HCT116 (cell line): Measurements from ENCODE around the gene SYMPK. TPM values are rescaled to one million over a fixed set of nuclear protein-coding genes. Genes with fewer than 3 reads are reported as not detected.

Experiments
- ATAC-seq: fragments of 200-7000 bp; cut with Tn5 transposase; 2 replicates; pipeline ENCODE4 v1.9.1; 2020; ENCODE audit warnings: mild to moderate bottlenecking, moderate library complexity
- BruUV-seq: library from RNA; stranded (reverse); fragments of 400-500 nt; replicated peaks from 2 replicates; lab custom pipeline; 2021; lab: Mats Ljungman, UMichigan
- CTCF ChIA-PET: fragments of 300-600 bp; sonication (Branson Sonifier 250); formaldehyde crosslinking; loops from one replicate; lab custom pipeline; 2021; ENCODE audit warnings: antibody characterized with exemption; lab: Charles Lee
- POLR2A ChIA-PET: fragments of 300-600, 350-600 bp; sonication (Branson Sonifier 250); formaldehyde crosslinking; loops from one replicate; lab custom pipeline; 2021; ENCODE audit warnings: antibody characterized with exemption; lab: Charles Lee
- RAD21 ChIA-PET, 2 experiments: fragments of 300-600 bp; sonication (Branson Sonifier 250); formaldehyde crosslinking; loops; one replicate each; lab custom pipeline; 2023; ENCODE audit warnings: low total read pairs in 2 of 2; ENCODE audit not compliant: uncharacterized antibody in 2 of 2, unreplicated experiment in 2 of 2, low non-redundant PET in 1 of 2; lab: Charles Lee
- DNase-seq: peaks from one replicate; pipeline ENCODE4 v3.0.0-alpha.2; 2010; ENCODE audit warnings: low read depth, low spot score
- H2AFZ ChIP-seq: fragments of 200-600 bp; shearing (Covaris generic), sonication (generic); 2 replicates; pipeline ENCODE4 v1.6.1; 2017; ENCODE audit warnings: low read depth, mixed run types, mixed read lengths, antibody characterized with exemption, low read length; ENCODE audit not compliant: poor library complexity, severe bottlenecking
- H3K27ac ChIP-seq: 2 replicates; pipeline ENCODE4 v1.5.1; 2012; ENCODE audit warnings: low read depth, low read length
- H3K27me3 ChIP-seq: fragments of 200-600 bp; sonication (generic); 2 replicates; pipeline ENCODE4 v1.6.1; 2016; ENCODE audit warnings: mixed run types, low read length, mixed read lengths; ENCODE audit not compliant: insufficient read depth
- H3K36me3 ChIP-seq, 2 experiments: fragments of 200-500 bp in 1 of 2; fragments of 200-600 bp in 1 of 2; sonication (Bioruptor generic) in 1 of 2; sonication (generic) in 1 of 2; 2 replicates each; pipeline versions ENCODE4 v1.5.1 to v1.6.1; 2014 to 2016; ENCODE audit warnings: low read length in 2 of 2, inconsistent platforms in 1 of 2, mixed read lengths in 1 of 2, mixed run types in 1 of 2; ENCODE audit not compliant: insufficient read depth in 2 of 2, control insufficient read depth in 1 of 2
- H3K4me1 ChIP-seq, 2 experiments: fragments of 200-600 bp in 1 of 2; sonication (generic) in 1 of 2; 2 replicates each; pipeline versions ENCODE4 v1.5.1 to v1.6.1; 2012 to 2017; ENCODE audit warnings: low read length in 2 of 2, inconsistent platforms in 1 of 2, mild to moderate bottlenecking in 1 of 2, mixed read lengths in 1 of 2, mixed run types in 1 of 2, moderate library complexity in 1 of 2; ENCODE audit not compliant: insufficient read depth in 2 of 2, control insufficient read depth in 1 of 2
- H3K4me2 ChIP-seq: fragments of 200-600 bp; sonication (generic); 2 replicates; pipeline ENCODE4 v1.6.1; 2017; ENCODE audit warnings: mixed run types, low read length, mixed read lengths
- H3K4me3 ChIP-seq, 2 experiments: fragments of 200-600 bp in 1 of 2; sonication (generic) in 1 of 2; replicated peaks in 1 of 2; 2 replicates each; pipeline ENCODE4 v1.5.1; 2011 to 2016; ENCODE audit warnings: low read length in 2 of 2, control low read depth in 1 of 2, low read depth in 1 of 2, mild to moderate bottlenecking in 1 of 2, mixed read lengths in 1 of 2, mixed run types in 1 of 2
- H3K79me2 ChIP-seq: fragments of 200-600 bp; sonication (generic); 2 replicates; pipeline ENCODE4 v1.6.1; 2017; ENCODE audit warnings: mild to moderate bottlenecking, mixed run types, low read length, moderate library complexity, mixed read lengths; ENCODE audit not compliant: insufficient read depth
- H3K9ac ChIP-seq: fragments of 200-600 bp; sonication (generic); 2 replicates; pipeline ENCODE4 v1.6.1; 2016; ENCODE audit warnings: low read length, mixed read lengths
- H3K9me2 ChIP-seq: fragments of 200-600 bp; sonication (generic), shearing (Covaris generic); 2 replicates; pipeline ENCODE4 v1.6.1; 2017; ENCODE audit warnings: mixed run types, mild to moderate bottlenecking, moderate library complexity; ENCODE audit not compliant: insufficient read depth
- H3K9me3 ChIP-seq, 2 experiments: fragments of 200-500 bp in 1 of 2; fragments of 200-600 bp in 1 of 2; sonication (Bioruptor generic) in 1 of 2; sonication (generic) in 1 of 2; 2 replicates each; pipeline ENCODE4 v1.6.1; 2014 to 2017; ENCODE audit warnings: low read length in 2 of 2, mixed read lengths in 2 of 2, inconsistent platforms in 1 of 2, low read depth in 1 of 2, mild to moderate bottlenecking in 1 of 2, mixed run types in 1 of 2, moderate library complexity in 1 of 2; ENCODE audit not compliant: control insufficient read depth in 1 of 2, insufficient read depth in 1 of 2
- H4K20me1 ChIP-seq: fragments of 200-600 bp; sonication (generic), shearing (Covaris generic); 2 replicates; pipeline ENCODE4 v1.6.1; 2017; ENCODE audit warnings: mixed run types, mild to moderate bottlenecking, moderate library complexity; ENCODE audit not compliant: insufficient read depth
- CEBPB ChIP-seq: IDR thresholded peaks from 2 replicates; pipeline ENCODE4 v1.6.1; 2012; ENCODE audit warnings: low read depth
- EGR1 ChIP-seq: IDR thresholded peaks from 2 replicates; pipeline ENCODE4 v1.6.1; 2012; ENCODE audit warnings: low read depth
- EZH2 ChIP-seq: fragments of 200-600 bp; sonication (generic); IDR thresholded peaks from 2 replicates; pipeline ENCODE4 v1.6.1; 2017; ENCODE audit warnings: antibody characterized with exemption, mixed run types
- EZH2phosphoT487 ChIP-seq: fragments of 200-600 bp; IDR thresholded peaks from 2 replicates; pipeline ENCODE4 v1.6.1; 2018; ENCODE audit warnings: antibody characterized with exemption, borderline replicate concordance
- POLR2AphosphoS5 ChIP-seq: IDR thresholded peaks from 2 replicates; pipeline ENCODE4 v1.6.1; 2011; ENCODE audit warnings: mild to moderate bottlenecking, low read depth, low read length, moderate library complexity
- RAD21 ChIP-seq: IDR thresholded peaks from 2 replicates; pipeline ENCODE4 v1.6.1; 2012; ENCODE audit warnings: low read depth, mild to moderate bottlenecking
- SRF ChIP-seq: IDR thresholded peaks from 2 replicates; pipeline ENCODE4 v1.6.1; 2012; ENCODE audit warnings: low read depth
- TCF7L2 ChIP-seq: IDR thresholded peaks from 2 replicates; pipeline ENCODE4 v1.7.0; 2011; ENCODE audit warnings: borderline replicate concordance, inconsistent platforms; ENCODE audit not compliant: insufficient read depth, insufficient read length; ENCODE audit errors: extremely low read depth
- ZFX ChIP-seq: fragments of 450-650 bp; IDR thresholded peaks from 2 replicates; pipeline ENCODE4 v1.6.1; 2017
- ZNF274 ChIP-seq: fragments of 200-500 bp; sonication (Bioruptor generic); IDR thresholded peaks from 2 replicates; pipeline ENCODE4 v1.6.1; 2014; ENCODE audit warnings: mild to moderate bottlenecking, low read depth, low read length, inconsistent platforms
- intact Hi-C: fragments of 100-400 bp; cut with micrococcal nuclease; formaldehyde crosslinking; loops from 2 replicates; pipeline ENCODE4 v1.10.0; 2022
- total RNA-seq: library from RNA; stranded (reverse); gene quantifications from one replicate; pipeline ENCODE4 v1.2.1, GENCODE V29; 2021; ENCODE audit not compliant: unreplicated experiment
- TF ChIP-seq, protein P1 (sequence below): IDR thresholded peaks from 2 replicates; pipeline ENCODE4 v1.6.1; 2011; ENCODE audit warnings: mild to moderate bottlenecking, low read length, moderate library complexity; ENCODE audit not compliant: insufficient replicate concordance; ENCODE audit errors: extremely low read depth

Gene SYMPK
- total RNA-seq, 1 experiment from 2014 or later: 117 TPM

DNA sequence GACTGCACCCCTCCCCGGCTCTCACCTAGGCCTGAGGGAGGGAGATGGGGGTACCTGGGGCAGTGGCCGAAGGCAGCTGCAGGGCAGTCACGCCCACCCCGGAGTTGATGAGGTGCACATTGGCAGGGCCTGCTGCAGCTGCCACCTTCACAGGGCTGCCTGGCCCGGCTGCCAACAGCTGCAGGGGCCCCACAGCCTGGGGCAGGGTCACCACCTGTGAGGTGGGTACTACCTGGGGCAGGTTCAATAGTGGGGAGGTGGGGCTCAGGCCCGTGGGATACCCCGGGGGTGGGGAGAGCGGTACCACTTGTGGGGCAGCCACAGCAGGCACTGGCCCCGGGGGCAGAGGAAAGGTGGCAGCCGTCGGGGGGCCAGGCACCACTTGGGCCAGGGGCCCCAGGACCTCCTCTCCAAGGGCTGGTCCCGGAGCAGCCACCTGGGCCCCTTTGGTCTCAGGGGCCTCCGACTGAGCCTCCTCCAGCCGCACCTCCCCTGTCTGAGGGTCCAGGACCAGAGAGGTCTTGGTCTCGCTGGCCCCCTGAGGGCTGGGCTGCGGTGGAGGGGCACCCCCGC, 96.6 kb downstream of the SYMPK start:
- Histone ChIP-seq H3K9me2 (no peaks in the 10 kb centered on the region), H3K4me3 (no peak overlapping the region; a peak in 1 of 4 replicates), H3K9me3 (no peaks in the 10 kb centered on the region), H3K27ac (peak overlapping the region; percentile 98), H3K4me2 (peak overlapping the region; percentile 92), H3K27me3 (no peaks in the 10 kb centered on the region), H3K79me2 (no peaks in the 10 kb centered on the region), H2AFZ (no peak overlapping the region), H3K4me1 (peaks cover 14 to 47% of the 10 kb centered on the region in 2 experiments), H3K9ac (0 out of 2 replicates have a peak overlapping the region, but pooled peaks have one; percentile 84), H3K36me3 (no peaks in the 10 kb centered on the region)
- ATAC-seq (no peak), DNase-seq (no peak)
- CTCF ChIA-PET: no interaction called here
- no TSS peak for BruUV-seq
- POLR2A ChIA-PET: no interaction called here
- intact Hi-C loops: no loop called here
- RAD21 ChIA-PET: interaction anchor here in 1 of 2 experiments (0.5 kb wide), 1 partner anchor 13 kb away, joined by 3 read pairs; no protein-coding TSS in a partner anchor
- TF ChIP-seq RAD21: no peak
- no peak for TF ChIP-seq ZFX
- no peak for TF ChIP-seq POLR2AphosphoS5
- TF ChIP-seq ZNF274: no peak
- TF ChIP-seq, protein P1, sequence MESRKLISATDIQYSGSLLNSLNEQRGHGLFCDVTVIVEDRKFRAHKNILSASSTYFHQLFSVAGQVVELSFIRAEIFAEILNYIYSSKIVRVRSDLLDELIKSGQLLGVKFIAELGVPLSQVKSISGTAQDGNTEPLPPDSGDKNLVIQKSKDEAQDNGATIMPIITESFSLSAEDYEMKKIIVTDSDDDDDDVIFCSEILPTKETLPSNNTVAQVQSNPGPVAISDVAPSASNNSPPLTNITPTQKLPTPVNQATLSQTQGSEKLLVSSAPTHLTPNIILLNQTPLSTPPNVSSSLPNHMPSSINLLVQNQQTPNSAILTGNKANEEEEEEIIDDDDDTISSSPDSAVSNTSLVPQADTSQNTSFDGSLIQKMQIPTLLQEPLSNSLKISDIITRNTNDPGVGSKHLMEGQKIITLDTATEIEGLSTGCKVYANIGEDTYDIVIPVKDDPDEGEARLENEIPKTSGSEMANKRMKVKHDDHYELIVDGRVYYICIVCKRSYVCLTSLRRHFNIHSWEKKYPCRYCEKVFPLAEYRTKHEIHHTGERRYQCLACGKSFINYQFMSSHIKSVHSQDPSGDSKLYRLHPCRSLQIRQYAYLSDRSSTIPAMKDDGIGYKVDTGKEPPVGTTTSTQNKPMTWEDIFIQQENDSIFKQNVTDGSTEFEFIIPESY: no peak
- TF ChIP-seq, all 23 proteins: peak for 0
- H4K20me1 ChIP-seq: no peaks in the 10 kb centered on the region

- RAD21 ChIA-PET: no interaction called here
- no peak overlapping the region; the same call in 1 of the 2 replicates for H3K27ac ChIP-seq
Measured at GRCh38 chr19:45765702-45766295, 97.1 kb downstream of the SYMPK start.

More at GRCh38 chr19:45765702-45766295, 97.1 kb downstream of the SYMPK start:
- Histone ChIP-seq H3K4me1 (peaks cover 10 to 41% of the 10 kb centered on the region in 2 experiments), H3K9me2 (no peaks in the 10 kb centered on the region), H3K9ac (no peak overlapping the region), H3K9me3 (no peaks in the 10 kb centered on the region), H3K36me3 (no peaks in the 10 kb centered on the region), H4K20me1 (no peaks in the 10 kb centered on the region), H3K4me2 (no peak overlapping the region), H3K79me2 (no peaks in the 10 kb centered on the region), H3K4me3 (no peak overlapping the region), H3K27me3 (no peaks in the 10 kb centered on the region), H2AFZ (no peak overlapping the region)
- TF ChIP-seq EZH2 (no peak), TCF7L2 (no peak), POLR2AphosphoS5 (no peak), EZH2phosphoT487 (no peak), CEBPB (no peak), SRF (no peak), RAD21 (no peak), EGR1 (no peak)
- ATAC-seq: no peak
- intact Hi-C loops: no loop called here
- POLR2A ChIA-PET: no interaction called here
- no peak for DNase-seq
- CTCF ChIA-PET: no interaction called here
- BruUV-seq: no TSS peak
